Transverse colon (tissue), 4 donors: ENCODE data around the gene ZNF862.

Experiments
- CTCF ChIP-seq, 5 experiments: fragments of 200-600 bp in 3 of 5; fragments of 450-650 bp in 2 of 5; sonication (generic) in 3 of 5; IDR thresholded peaks; 1 replicate in 2 of 5; 2 replicates in 3 of 5; pipeline ENCODE4 v1.5.1; 2016 to 2017; ENCODE audit warnings: antibody characterized with exemption in 5 of 5, inconsistent platforms in 3 of 5, mild to moderate bottlenecking in 2 of 5, moderate library complexity in 1 of 5
- POLR2A ChIP-seq: fragments of 450-650 bp; IDR thresholded peaks from one replicate; pipeline ENCODE4 v1.6.1; 2016; ENCODE audit warnings: antibody characterized with exemption, mild to moderate bottlenecking, moderate library complexity
- POLR2AphosphoS5 ChIP-seq, 3 donors: sonication (generic); formaldehyde crosslinking; IDR thresholded peaks; one replicate each; pipeline ENCODE4 v1.6.1; 2016; ENCODE audit warnings: antibody characterized with exemption in 3 of 3

GRCh38 chr7:149813254-149814035 lies 24.7 kb upstream of the ZNF862 start:
- TF ChIP-seq CTCF (IDR thresholded peaks at IDR 0.05): no peak
- TF ChIP-seq POLR2AphosphoS5 (IDR thresholded peaks at IDR 0.05): no peak
- TF ChIP-seq POLR2A: no peak
